Measurements from ENCODE around the gene GYS1.

- peak; percentile 43 for TF ChIP-seq CTCF (IDR thresholded peaks at IDR 0.05; ENCODE audit: insufficient read depth, low read length, poor library complexity, severe bottlenecking)
- TF ChIP-seq EZH2phosphoT487 (conservative IDR thresholded peaks at IDR 0.05; ENCODE audit: low read length), result no peak
Measured at GRCh38 chr19:48997972-48998371, 4.9 kb upstream of the GYS1 start.

Measured in SU-DHL-6 (cell line).